ENCODE data around the gene ARHGAP26.

GRCh38 chr5:143247134-143247815 is 477.1 kb downstream of the ARHGAP26 start:
- TF ChIP-seq CTCF (IDR thresholded peaks at IDR 0.05; ENCODE audit: low read depth, low read length, missing input control) (no peak), YY1 (IDR thresholded peaks at IDR 0.05) (no peak), MAX (IDR thresholded peaks at IDR 0.05) (no peak), TAF1 (conservative IDR thresholded peaks at IDR 0.05) (no peak), RAD21 (IDR thresholded peaks at IDR 0.05) (no peak), REST (IDR thresholded peaks at IDR 0.05) (no peak), GABPA (IDR thresholded peaks at IDR 0.05 in 1 of 2, conservative IDR thresholded peaks at IDR 0.05 in 1 of 2) (no peak), ZBTB33 (IDR thresholded peaks at IDR 0.05) (no peak), JUND (IDR thresholded peaks at IDR 0.05) (no peak), HNF4G (IDR thresholded peaks at IDR 0.05) (no peak)

Measured in liver (tissue), 3 donors.